Peyer's patch (tissue), 4 donors: ENCODE results near the gene FAM149A.

ENCODE experiments used
- POLR2A ChIP-seq, 2 donors: fragments of 450-650 bp; IDR thresholded peaks; one replicate each; pipeline ENCODE4 v1.5.1; 2017; ENCODE audit warnings: antibody characterized with exemption in 2 of 2, mild to moderate bottlenecking in 2 of 2, moderate library complexity in 2 of 2
- TF ChIP-seq, protein P1 (sequence below), 6 experiments: fragments of 450-650 bp in 4 of 6; fragments of 200-600 bp in 2 of 6; sonication (generic) in 1 of 6; IDR thresholded peaks; one replicate each; pipeline ENCODE4 v1.5.1; 2017 to 2019; ENCODE audit warnings: antibody characterized with exemption in 6 of 6, mild to moderate bottlenecking in 3 of 6, moderate library complexity in 1 of 6

DNA sequence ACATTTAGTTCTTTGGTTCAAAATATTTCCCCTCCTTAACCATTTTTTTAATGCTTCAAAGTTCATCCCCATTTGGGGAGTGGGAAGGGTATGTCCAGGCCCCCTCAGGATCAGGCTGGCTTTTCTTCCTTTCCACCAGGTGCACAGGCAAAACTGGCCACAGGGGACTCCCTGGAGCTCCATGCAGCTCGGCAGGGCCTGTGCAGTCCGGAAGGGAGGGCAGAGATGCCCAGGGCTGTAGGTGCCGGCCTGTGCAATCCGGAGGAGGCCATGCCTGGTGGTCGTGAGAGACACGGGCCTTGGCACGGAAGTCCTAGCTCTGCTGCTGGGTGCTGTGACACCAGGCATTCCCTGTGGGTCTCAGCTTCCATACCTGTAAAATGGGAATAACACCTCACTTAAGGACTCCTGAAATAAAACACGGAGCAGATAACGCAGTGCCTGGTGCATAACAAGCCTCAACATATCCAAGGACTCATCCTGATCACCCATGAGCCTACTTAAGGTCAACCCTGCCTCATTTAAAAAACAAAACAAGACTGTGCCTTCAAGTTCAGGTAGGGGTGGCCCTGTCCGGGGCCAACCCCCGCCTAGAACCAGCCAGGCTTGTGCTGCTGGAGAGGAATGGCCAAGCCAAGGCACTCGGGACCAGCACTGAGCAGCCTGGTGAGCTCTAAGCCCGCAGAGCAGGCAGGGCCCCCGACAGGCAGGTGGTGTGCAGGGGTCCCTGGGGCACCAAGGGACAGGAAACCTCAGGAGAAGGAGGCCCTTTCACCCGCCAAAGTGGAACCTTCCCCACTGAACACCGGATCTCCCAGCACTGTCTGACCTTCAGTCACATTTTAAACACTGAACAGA is 65.7 kb downstream of the FAM149A start:
- no peak for TF ChIP-seq POLR2A (IDR thresholded peaks at IDR 0.05)
- TF ChIP-seq, protein P1, sequence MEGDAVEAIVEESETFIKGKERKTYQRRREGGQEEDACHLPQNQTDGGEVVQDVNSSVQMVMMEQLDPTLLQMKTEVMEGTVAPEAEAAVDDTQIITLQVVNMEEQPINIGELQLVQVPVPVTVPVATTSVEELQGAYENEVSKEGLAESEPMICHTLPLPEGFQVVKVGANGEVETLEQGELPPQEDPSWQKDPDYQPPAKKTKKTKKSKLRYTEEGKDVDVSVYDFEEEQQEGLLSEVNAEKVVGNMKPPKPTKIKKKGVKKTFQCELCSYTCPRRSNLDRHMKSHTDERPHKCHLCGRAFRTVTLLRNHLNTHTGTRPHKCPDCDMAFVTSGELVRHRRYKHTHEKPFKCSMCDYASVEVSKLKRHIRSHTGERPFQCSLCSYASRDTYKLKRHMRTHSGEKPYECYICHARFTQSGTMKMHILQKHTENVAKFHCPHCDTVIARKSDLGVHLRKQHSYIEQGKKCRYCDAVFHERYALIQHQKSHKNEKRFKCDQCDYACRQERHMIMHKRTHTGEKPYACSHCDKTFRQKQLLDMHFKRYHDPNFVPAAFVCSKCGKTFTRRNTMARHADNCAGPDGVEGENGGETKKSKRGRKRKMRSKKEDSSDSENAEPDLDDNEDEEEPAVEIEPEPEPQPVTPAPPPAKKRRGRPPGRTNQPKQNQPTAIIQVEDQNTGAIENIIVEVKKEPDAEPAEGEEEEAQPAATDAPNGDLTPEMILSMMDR (IDR thresholded peaks at IDR 0.05), result no peak
